IMR-90 (cell line): ENCODE measurements around the gene OR2C3. TPM values are rescaled to one million over a fixed set of nuclear protein-coding genes. Genes with fewer than 3 reads are reported as not detected.

ENCODE experiments used
- ATAC-seq: fragments of 200-7000 bp; cut with Tn5 transposase; 2 replicates; pipeline ENCODE4 v1.9.1; 2020; ENCODE audit warnings: low read depth, mild to moderate bottlenecking, moderate library complexity
- BruUV-seq: library from RNA; stranded (reverse); fragments of 400-500 nt; replicated peaks from 2 replicates; lab custom pipeline; 2021; lab: Mats Ljungman, UMichigan
- CTCF ChIA-PET: fragments of 300-600 bp; formaldehyde crosslinking; extraction: SDS; loops from one replicate; lab custom pipeline; 2021; ENCODE audit warnings: antibody characterized with exemption; lab: Yijun Ruan, JAX
- POLR2A ChIA-PET: fragments of 300-600 bp; sonication (Branson Sonifier 250); formaldehyde crosslinking; loops from one replicate; lab custom pipeline; 2022; ENCODE audit warnings: antibody characterized with exemption; ENCODE audit not compliant: unreplicated experiment; lab: Charles Lee
- DNase-seq: peaks from one replicate; pipeline ENCODE4 v3.0.0; 2013
- H2AFZ ChIP-seq: replicated peaks from 2 replicates; pipeline ENCODE3; 2013; ENCODE audit warnings: low read length, mild to moderate bottlenecking; ENCODE audit not compliant: poor library complexity
- H2AK5ac ChIP-seq: 2 replicates; pipeline ENCODE4 v1.6.1; 2013; ENCODE audit warnings: low read depth, low read length, inconsistent platforms
- H2AK9ac ChIP-seq: replicated peaks from 2 replicates; pipeline ENCODE3; 2013; ENCODE audit warnings: mild to moderate bottlenecking, low read depth, low read length, moderate library complexity; ENCODE audit not compliant: poor library complexity
- H2BK120ac ChIP-seq: 2 replicates; pipeline ENCODE4 v1.6.1; 2013; ENCODE audit warnings: low read depth, low read length, inconsistent platforms
- H2BK15ac ChIP-seq: 3 replicates; pipeline ENCODE4 v1.6.1; 2013; ENCODE audit warnings: low read depth, low read length, inconsistent platforms
- H2BK20ac ChIP-seq: 2 replicates; pipeline ENCODE4 v1.6.1; 2013; ENCODE audit warnings: low read depth, mild to moderate bottlenecking, inconsistent platforms, low read length, moderate library complexity
- H2BK5ac ChIP-seq: 2 replicates; pipeline ENCODE4 v1.6.1; 2013; ENCODE audit warnings: mild to moderate bottlenecking, low read depth, low read length, inconsistent platforms; ENCODE audit not compliant: poor library complexity, severe bottlenecking
- H3K14ac ChIP-seq: replicated peaks from 2 replicates; pipeline ENCODE4 v1.6.1; 2013; ENCODE audit warnings: low read depth, low read length, inconsistent platforms
- H3K18ac ChIP-seq: 2 replicates; pipeline ENCODE4 v1.6.1; 2013; ENCODE audit warnings: low read depth, low read length, control low read depth
- H3K23ac ChIP-seq: 2 replicates; pipeline ENCODE4 v1.6.1; 2013; ENCODE audit warnings: low read depth, low read length, inconsistent platforms
- H3K27ac ChIP-seq: 2 replicates; pipeline ENCODE4 v1.5.1; 2013; ENCODE audit warnings: mild to moderate bottlenecking, control low read depth, low read length; ENCODE audit not compliant: insufficient read depth
- H3K27me3 ChIP-seq: 2 replicates; pipeline ENCODE4 v1.6.1; 2013; ENCODE audit warnings: low read length; ENCODE audit not compliant: control insufficient read depth, insufficient read depth
- H3K36me3 ChIP-seq: 2 replicates; pipeline ENCODE4 v1.6.1; 2013; ENCODE audit warnings: low read length, mixed read lengths; ENCODE audit not compliant: control insufficient read depth, insufficient read depth
- H3K4ac ChIP-seq: 2 replicates; pipeline ENCODE4 v1.6.1; 2013; ENCODE audit warnings: low read depth, low read length, inconsistent platforms
- H3K4me1 ChIP-seq: 2 replicates; pipeline ENCODE4 v1.6.1; 2013; ENCODE audit warnings: low read length, mixed read lengths; ENCODE audit not compliant: control insufficient read depth, insufficient read depth
- H3K4me2 ChIP-seq: 2 replicates; pipeline ENCODE4 v1.6.1; 2013; ENCODE audit warnings: low read depth, mild to moderate bottlenecking, control low read depth, low read length, moderate library complexity
- H3K4me3 ChIP-seq: 2 replicates; pipeline ENCODE4 v1.5.1; 2013; ENCODE audit warnings: low read depth, mild to moderate bottlenecking, control low read depth, low read length, moderate library complexity; ENCODE audit not compliant: insufficient read depth
- H3K56ac ChIP-seq: 2 replicates; pipeline ENCODE4 v1.6.1; 2013; ENCODE audit warnings: low read length, inconsistent platforms; ENCODE audit not compliant: insufficient read depth; ENCODE audit errors: extremely low read depth
- H3K79me1 ChIP-seq, 2 experiments: 2 replicates each; pipeline ENCODE4 v1.6.1; 2013; ENCODE audit warnings: low read length in 2 of 2, inconsistent platforms in 1 of 2, low read depth in 1 of 2
- H3K9ac ChIP-seq: 2 replicates; pipeline ENCODE4 v1.6.1; 2013; ENCODE audit warnings: low read depth, low read length, control low read depth
- H3K9me1 ChIP-seq: 2 replicates; pipeline ENCODE4 v1.6.1; 2013; ENCODE audit warnings: low read length, inconsistent platforms; ENCODE audit not compliant: insufficient read depth
- H3K9me3 ChIP-seq: 2 replicates; pipeline ENCODE4 v1.6.1; 2013; ENCODE audit warnings: low read length; ENCODE audit not compliant: control insufficient read depth, insufficient read depth
- H4K20me1 ChIP-seq: 2 replicates; pipeline ENCODE4 v1.6.1; 2013; ENCODE audit warnings: low read length, inconsistent platforms; ENCODE audit not compliant: insufficient read depth
- H4K5ac ChIP-seq: 2 replicates; pipeline ENCODE4 v1.6.1; 2013; ENCODE audit warnings: mild to moderate bottlenecking, low read depth, low read length, control low read depth
- H4K8ac ChIP-seq, 2 experiments: 2 replicates each; pipeline ENCODE4 v1.6.1; 2013; ENCODE audit warnings: low read depth in 2 of 2, low read length in 2 of 2, control low read depth in 1 of 2, inconsistent platforms in 1 of 2
- H4K91ac ChIP-seq: 2 replicates; pipeline ENCODE4 v1.6.1; 2013; ENCODE audit warnings: low read depth, low read length, inconsistent platforms; ENCODE audit not compliant: insufficient read depth
- BHLHE40 ChIP-seq: fragments of 150-350 bp; IDR thresholded peaks from 2 replicates; pipeline ENCODE4 v1.6.1; 2016; ENCODE audit warnings: mild to moderate bottlenecking, low read depth, low read length
- CEBPB ChIP-seq: IDR thresholded peaks from 2 replicates; pipeline ENCODE4 v1.6.1; 2012; ENCODE audit warnings: low read depth, low read length, improper control_type of control experiment
- CHD1 ChIP-seq: IDR thresholded peaks from 2 replicates; pipeline ENCODE4 v1.6.1; 2012; ENCODE audit warnings: low read depth, low read length, improper control_type of control experiment
- CTCF ChIP-seq: conservative IDR thresholded peaks from 2 replicates; pipeline ENCODE4 v1.5.1; 2012; ENCODE audit warnings: mild to moderate bottlenecking, low read depth, low read length, improper control_type of control experiment
- ELK1 ChIP-seq: fragments of 150-350 bp; IDR thresholded peaks from 2 replicates; pipeline ENCODE4 v1.6.1; 2016; ENCODE audit warnings: low read depth, mild to moderate bottlenecking, low read length, moderate library complexity, borderline replicate concordance
- FOS ChIP-seq: fragments of 150-350 bp; IDR thresholded peaks from 2 replicates; pipeline ENCODE4 v1.6.1; 2016; ENCODE audit warnings: low read depth, low read length
- MAFK ChIP-seq: IDR thresholded peaks from 2 replicates; pipeline ENCODE4 v1.6.1; 2012; ENCODE audit warnings: low read depth, low read length, improper control_type of control experiment
- MAZ ChIP-seq: IDR thresholded peaks from 2 replicates; pipeline ENCODE4 v1.6.1; 2012; ENCODE audit warnings: low read depth, mild to moderate bottlenecking, low read length, improper control_type of control experiment, moderate library complexity, borderline replicate concordance
- MXI1 ChIP-seq: IDR thresholded peaks from 2 replicates; pipeline ENCODE4 v1.6.1; 2012; ENCODE audit warnings: low read depth, mild to moderate bottlenecking, low read length, moderate library complexity, borderline replicate concordance
- NFE2L2 ChIP-seq: fragments of 150-350 bp; IDR thresholded peaks from 2 replicates; pipeline ENCODE4 v1.6.1; 2016; ENCODE audit warnings: low read depth, mild to moderate bottlenecking, low read length
- POLR2A ChIP-seq: IDR thresholded peaks from 2 replicates; pipeline ENCODE4 v1.6.1; 2012; ENCODE audit warnings: mild to moderate bottlenecking, low read depth, low read length
- RAD21 ChIP-seq: IDR thresholded peaks from 2 replicates; pipeline ENCODE4 v1.6.1; 2012; ENCODE audit warnings: low read length, improper control_type of control experiment
- RCOR1 ChIP-seq: IDR thresholded peaks from 2 replicates; pipeline ENCODE4 v1.6.1; 2012; ENCODE audit warnings: mild to moderate bottlenecking, low read length, improper control_type of control experiment; ENCODE audit not compliant: insufficient replicate concordance
- RFX5 ChIP-seq: IDR thresholded peaks from 2 replicates; pipeline ENCODE4 v1.8.0; 2012; ENCODE audit warnings: low read depth, mild to moderate bottlenecking, low read length, moderate library complexity
- SMC3 ChIP-seq: fragments of 150-350 bp; IDR thresholded peaks from 2 replicates; pipeline ENCODE4 v1.6.1; 2016; ENCODE audit warnings: low read depth, mild to moderate bottlenecking, antibody characterized with exemption, low read length, moderate library complexity
- USF2 ChIP-seq: fragments of 150-350 bp; IDR thresholded peaks from 2 replicates; pipeline ENCODE4 v1.6.1; 2017; ENCODE audit warnings: mild to moderate bottlenecking, antibody characterized with exemption, low read length, low read depth
- WGBS, 2 experiments: methylation state at CpG; one replicate each; pipeline versions ENCODE4 v1.1.5 to v1.1.7; 2013; ENCODE audit warnings: missing lambda C conversion rate in 2 of 2; ENCODE audit not compliant: insufficient read length in 1 of 2; ENCODE audit errors: extremely low coverage in 2 of 2; 5-methylcytosine and 5-hydroxymethylcytosine counted together
- dilution Hi-C: fragments of 300-500 bp; cut with HindIII; formaldehyde crosslinking; loops from one replicate; pipeline ENCODE4 v1.14.3; 2018; ENCODE audit warnings: low sequenced_read_pairs; ENCODE audit not compliant: unreplicated experiment
- in situ Hi-C: fragments of 300-500 bp; cut with MboI; formaldehyde crosslinking; loops from 3 replicates; pipeline ENCODE4 v1.14.3; 2019; ENCODE audit warnings: low sequenced_read_pairs, inconsistent platforms, mixed read lengths
- intact Hi-C: fragments of 100-400 bp; cut with micrococcal nuclease; formaldehyde crosslinking; loops from 2 replicates; pipeline ENCODE4 v1.10.0; 2022
- polyA plus RNA-seq, 3 experiments: library from polyadenylated mRNA; depleted of rRNA; stranded (reverse); fragments of >200 nt; gene quantifications; 2 replicates each; pipeline ENCODE4 v1.2.3, GENCODE V29; 2012; ENCODE audit warnings: low replicate concordance in 1 of 3
- total RNA-seq: library from RNA; depleted of rRNA; stranded (reverse); fragments of >200 nt; gene quantifications from 2 replicates; pipeline ENCODE4 v1.2.3, GENCODE V29; 2012

OR2C3 gene
- total and polyA plus RNA-seq, 2 of the 4 experiments (the other 2 are of a cell fraction), result not detected

- Histone ChIP-seq H2BK120ac (no peak overlapping the region), H3K9ac (no peak overlapping the region), H4K91ac (no peak overlapping the region), H4K20me1 (no peaks in the 10 kb centered on the region), H3K27me3 (no peaks in the 10 kb centered on the region), H3K36me3 (no peaks in the 10 kb centered on the region), H3K18ac (no peak overlapping the region), H2AFZ (no peak overlapping the region), H2BK20ac (no peak overlapping the region), H3K4me3 (no peak overlapping the region), H3K14ac (no peak overlapping the region), H3K23ac (no peak overlapping the region), H3K9me3 (peaks cover 7% of the 10 kb centered on the region), H3K79me1 (no peaks in the 10 kb centered on the region), H3K4ac (no peak overlapping the region), H2AK9ac (no peak overlapping the region), H3K4me2 (no peak overlapping the region), H2AK5ac (no peak overlapping the region), H3K27ac (no peak overlapping the region), H3K9me1 (no peaks in the 10 kb centered on the region), H2BK15ac (no peak overlapping the region), H2BK5ac (no peak overlapping the region), H4K8ac (no peak overlapping the region), H3K56ac (no peak overlapping the region), H4K5ac (no peak overlapping the region), H3K4me1 (no peaks in the 10 kb centered on the region)
- TF ChIP-seq CHD1 (no peak), NFE2L2 (no peak), SMC3 (no peak), FOS (no peak), MAFK (no peak), MXI1 (no peak), RCOR1 (no peak), POLR2A (no peak), CEBPB (no peak), RAD21 (no peak), MAZ (no peak), ELK1 (no peak), BHLHE40 (no peak), CTCF (no peak), USF2 (no peak), RFX5 (no peak)
- intact Hi-C loops (no loop called here), in situ Hi-C loops (no loop called here), dilution Hi-C loops (no loop called here)
- no TSS peak for BruUV-seq
- DNase-seq (peak; percentile 24), ATAC-seq (0 out of 2 replicates have a peak, but pooled peaks have one; percentile 21)
- ChIA-PET CTCF (no interaction called here), POLR2A (no interaction called here)
- WGBS, 2 experiments, result no CpG with 5 or more reads among the region's 1 CpG
These were observed 15.5 kb upstream of the OR2C3 start for GRCh38 chr1:247551721-247552120.
